HG02798 (cell line): ENCODE results near the gene UNC45A.
A peak's percentile ranks its signal among the peaks of the same experiment; 100 is the strongest.
"Not testable (repeated sequence)": the region's sequence is repeated elsewhere in the genome, so short reads cannot be mapped to it uniquely, and the experiment has no call there.

Experiments
- ATAC-seq: cut with Tn5 transposase; IDR thresholded peaks from one replicate; pipeline ENCODE4 v1.9.1; 2021; ENCODE audit warnings: mild to moderate bottlenecking; ENCODE audit not compliant: unreplicated experiment, poor library complexity

UNC45A gene

GRCh38 chr15:90915808-90916440 lies 19.2 kb upstream of the UNC45A start:
- ATAC-seq, result no peak

GRCh38 chr15:90916461-90916860 lies 18.6 kb upstream of the UNC45A start:
- no peak for ATAC-seq

- ATAC-seq, result no peak
Measured at GRCh38 chr15:90917569-90917968, 17.5 kb upstream of the UNC45A start.

- no peak for ATAC-seq
Measured at GRCh38 chr15:90918034-90918788, 16.9 kb upstream of the UNC45A start.

- ATAC-seq, result no peak
Measured at GRCh38 chr15:90918835-90919234, 16.2 kb upstream of the UNC45A start.

- ATAC-seq, result no peak
Measured at GRCh38 chr15:90921887-90922286, 13.2 kb upstream of the UNC45A start.

- peak; percentile 81 for ATAC-seq
Measured at GRCh38 chr15:90922712-90923322, 12.3 kb upstream of the UNC45A start.

GRCh38 chr15:90924375-90924774 lies 10.7 kb upstream of the UNC45A start:
- ATAC-seq, result peak; percentile 72

- ATAC-seq, result not testable (repeated sequence)
Measured at GRCh38 chr15:90926766-90927165, 8.3 kb upstream of the UNC45A start.

- ATAC-seq, result not testable (repeated sequence)
Measured at GRCh38 chr15:90928106-90928505, 7.0 kb upstream of the UNC45A start.

GRCh38 chr15:90929246-90930019 lies 5.7 kb upstream of the UNC45A start:
- ATAC-seq, result no peak

GRCh38 chr15:90930861-90931574 lies 4.1 kb upstream of the UNC45A start:
- ATAC-seq, result no peak

GRCh38 chr15:90931575-90931827 lies 3.6 kb upstream of the UNC45A start:
- ATAC-seq, result no peak

GRCh38 chr15:90931828-90932659 lies 3.0 kb upstream of the UNC45A start, which contains the start of gene HDDC3:
Gene HDDC3, minus strand, starts transcription at chr15:90932549. Its CDS starts 9 bp downstream, at chr15:90932540.
- ATAC-seq, result peak; percentile 56

- ATAC-seq, result no peak
Measured at GRCh38 chr15:90932660-90932991, 2.5 kb upstream of the UNC45A start.

- ATAC-seq, result no peak
Measured at GRCh38 chr15:90933301-90933700, 1.8 kb upstream of the UNC45A start.

GRCh38 chr15:90934256-90934948 lies 683 bp upstream of the UNC45A start:
- peak; percentile 31 for ATAC-seq

- ATAC-seq, result no peak
Measured at GRCh38 chr15:90936823-90937222, 1.7 kb downstream of the UNC45A start.

GRCh38 chr15:90938261-90938660 lies 3.2 kb downstream of the UNC45A start:
- no peak for ATAC-seq
